Endothelial cell of umbilical vein (primary cell): ENCODE results near the gene PEMT. TPM values are rescaled to one million over a fixed set of nuclear protein-coding genes. Genes with fewer than 3 reads are reported as not detected.

Experiments
- BruUV-seq: library from RNA; stranded (reverse); fragments of 400-500 nt; replicated peaks from 2 replicates; lab custom pipeline; 2021; lab: Mats Ljungman, UMichigan
- CTCF ChIA-PET: fragments of 300-600, 350-600 bp; sonication (Branson Sonifier 250); formaldehyde crosslinking; loops from one replicate; lab custom pipeline; 2021; ENCODE audit warnings: antibody characterized with exemption, inconsistent platforms; lab: Charles Lee
- POLR2A ChIA-PET: fragments of 300-600, 350-600 bp; sonication (Branson Sonifier 250); formaldehyde crosslinking; loops from one replicate; lab custom pipeline; 2021; ENCODE audit warnings: antibody characterized with exemption, inconsistent platforms; lab: Charles Lee
- DNase-seq: peaks from one replicate; pipeline ENCODE4 v3.0.0-alpha.2; 2011; ENCODE audit warnings: low read depth, low spot score
- FAIRE-seq: peaks from 2 replicates; lab custom pipeline; 2011; peaks lifted over from hg19 to GRCh38; lab: Jason Lieb, UNC
- H2AFZ ChIP-seq: 2 replicates; pipeline ENCODE4 v1.6.0; 2012; ENCODE audit warnings: low read depth, low read length, control low read depth, inconsistent platforms
- H3K27ac ChIP-seq: 2 replicates; pipeline ENCODE4 v1.5.1; 2011; ENCODE audit warnings: low read depth, mild to moderate bottlenecking, control low read depth, low read length, moderate library complexity; ENCODE audit not compliant: insufficient read depth
- H3K27me3 ChIP-seq, 2 experiments: 2 replicates each; pipeline versions ENCODE4 v1.6.0 to v1.6.1; 2011; ENCODE audit warnings: low read length in 2 of 2, mixed read lengths in 1 of 2; ENCODE audit not compliant: control insufficient read depth in 2 of 2, insufficient read depth in 2 of 2
- H3K36me3 ChIP-seq, 2 experiments: 2 replicates in 1 of 2; 3 replicates in 1 of 2; pipeline ENCODE4 v1.5.1; 2011; ENCODE audit warnings: low read length in 2 of 2, mild to moderate bottlenecking in 1 of 2, moderate library complexity in 1 of 2; ENCODE audit not compliant: control insufficient read depth in 2 of 2, insufficient read depth in 2 of 2; ENCODE audit errors: extremely low read depth in 1 of 2
- H3K4me1 ChIP-seq: 3 replicates; pipeline ENCODE4 v1.5.1; 2011; ENCODE audit warnings: mild to moderate bottlenecking, low read length; ENCODE audit not compliant: control insufficient read depth, insufficient read depth; ENCODE audit errors: extremely low read depth
- H3K4me2 ChIP-seq: 2 replicates; pipeline ENCODE4 v1.6.1; 2011; ENCODE audit warnings: low read length, control low read depth, mixed read lengths; ENCODE audit not compliant: insufficient read depth
- H3K4me3 ChIP-seq, 3 experiments: fragments of 200-600 bp in 1 of 3; sonication (generic), shearing (Covaris generic) in 1 of 3; replicated peaks in 1 of 3; 2 replicates each; pipeline ENCODE4 v1.5.1; 2011 to 2016; ENCODE audit warnings: control low read depth in 3 of 3, low read length in 3 of 3, mild to moderate bottlenecking in 2 of 3, inconsistent platforms in 1 of 3, low read depth in 1 of 3, moderate library complexity in 1 of 3; ENCODE audit not compliant: insufficient read depth in 1 of 3
- H3K79me2 ChIP-seq: 2 replicates; pipeline ENCODE4 v1.6.0; 2012; ENCODE audit warnings: low read length, inconsistent platforms; ENCODE audit not compliant: control insufficient read depth, insufficient read depth
- H3K9ac ChIP-seq: replicated peaks from 2 replicates; pipeline ENCODE3; 2011; ENCODE audit warnings: low read length, control low read depth; ENCODE audit not compliant: insufficient read depth; ENCODE audit errors: extremely low read depth
- H3K9me1 ChIP-seq: replicated peaks from 3 replicates; pipeline ENCODE4 v1.6.0; 2011; ENCODE audit warnings: mild to moderate bottlenecking, low read length; ENCODE audit not compliant: control insufficient read depth, insufficient read depth; ENCODE audit errors: extremely low read depth
- H3K9me3 ChIP-seq: replicated peaks from 2 replicates; pipeline ENCODE4 v1.5.1; 2012; ENCODE audit warnings: low read length, inconsistent platforms; ENCODE audit not compliant: control insufficient read depth, insufficient read depth
- H4K20me1 ChIP-seq: replicated peaks from 2 replicates; pipeline ENCODE3; 2011; ENCODE audit warnings: mild to moderate bottlenecking, low read length; ENCODE audit not compliant: control insufficient read depth, insufficient read depth; ENCODE audit errors: extremely low read depth
- CTCF ChIP-seq, 2 donors: IDR thresholded peaks; 1 replicate in 1 of 2; 2 replicates in 1 of 2; pipeline ENCODE4 v1.5.1; 2011; ENCODE audit warnings: low read length in 2 of 2, mild to moderate bottlenecking in 2 of 2, moderate library complexity in 2 of 2, control low read depth in 1 of 2, inconsistent platforms in 1 of 2, low read depth in 1 of 2; ENCODE audit not compliant: insufficient read depth in 1 of 2; ENCODE audit errors: extremely low read depth in 1 of 2
- JUN ChIP-seq: IDR thresholded peaks from 2 replicates; pipeline ENCODE4 v1.6.1; 2011; ENCODE audit warnings: borderline replicate concordance, low read depth; ENCODE audit not compliant: insufficient read length, insufficient read depth
- MYC ChIP-seq: IDR thresholded peaks from one replicate; pipeline ENCODE4 v1.6.1; 2011; ENCODE audit warnings: mild to moderate bottlenecking, low read depth, low read length
- POLR2A ChIP-seq: IDR thresholded peaks from 2 replicates; pipeline ENCODE4 v1.6.1; 2012; ENCODE audit warnings: low read depth, mild to moderate bottlenecking, control low read depth, low read length
- dilution Hi-C: fragments of 300-500 bp; cut with MboI; formaldehyde crosslinking; loops from one replicate; pipeline ENCODE4 v1.15.0; 2019; ENCODE audit warnings: low sequenced_read_pairs; ENCODE audit not compliant: extremely low pct_ligation_motif_present
- intact Hi-C: fragments of 100-400 bp; cut with micrococcal nuclease; formaldehyde crosslinking; loops from one replicate; pipeline ENCODE4 v1.10.0; 2022
- polyA plus RNA-seq, 4 experiments: library from polyadenylated mRNA; depleted of rRNA in 3 of 4; stranded (reverse) in 3 of 4; unstranded in 1 of 4; fragments of >200 nt; gene quantifications; 2 replicates each; pipeline versions ENCODE4 v1.2.1 to v1.2.3, GENCODE V29; 2011 to 2012; ENCODE audit warnings: missing spikeins in 1 of 4
- total RNA-seq: library from RNA; stranded (reverse); gene quantifications from 2 replicates; pipeline ENCODE4 v1.2.3, GENCODE V29; 2021
- TF ChIP-seq, protein P1 (sequence below): IDR thresholded peaks from 2 replicates; pipeline ENCODE4 v1.6.1; 2011; ENCODE audit not compliant: insufficient read depth, insufficient read length

PEMT gene
- total and polyA plus RNA-seq, 2 donors (not counting 3 experiments of a cell fraction or from before 2014, with no cell fraction given) = 35.1 to 58.4 TPM

- no TSS peak for BruUV-seq
- Histone ChIP-seq H3K4me1 (peaks cover 11% of the 10 kb centered on the region), H3K4me3 (no peak overlapping the region), H3K79me2 (no peaks in the 10 kb centered on the region), H4K20me1 (no peaks in the 10 kb centered on the region), H3K9me1 (no peaks in the 10 kb centered on the region), H3K27ac (no peak overlapping the region), H3K9ac (no peak overlapping the region), H3K36me3 (no peaks in the 10 kb centered on the region), H3K4me2 (no peak overlapping the region), H3K27me3 (no peaks in the 10 kb centered on the region), H3K9me3 (no peaks in the 10 kb centered on the region), H2AFZ (no peak overlapping the region)
- intact Hi-C loops (loop anchor here (5.0 kb wide), 1 partner anchor 77 kb away; no protein-coding TSS in a partner anchor), dilution Hi-C loops (no loop called here)
- ChIA-PET POLR2A (no interaction called here), CTCF (interaction anchor here (0.7 to 2.4 kb wide), 4 partner anchors 20 to 211 kb away, joined by 3 to 16 read pairs (median 4); partner anchors contain the start of gene RASD1)
- no peak for DNase-seq
- TF ChIP-seq, protein P1, sequence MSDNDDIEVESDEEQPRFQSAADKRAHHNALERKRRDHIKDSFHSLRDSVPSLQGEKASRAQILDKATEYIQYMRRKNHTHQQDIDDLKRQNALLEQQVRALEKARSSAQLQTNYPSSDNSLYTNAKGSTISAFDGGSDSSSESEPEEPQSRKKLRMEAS = no peak
- TF ChIP-seq JUN (no peak), MYC (no peak), POLR2A (no peak), CTCF (IDR thresholded peaks at IDR 0.05; ENCODE audit: extremely low read depth in 1 of 2, insufficient read depth in 1 of 2, low read depth in 1 of 2, low read length in 2 of 2) (no peak)
- FAIRE-seq = no peak
Measured at GRCh38 chr17:17565471-17566339, 25.8 kb downstream of the PEMT start.
